GF-D8 (cell line): Measurements from ENCODE around the gene HECTD3.
"Not testable (repeated sequence)": the region's sequence is repeated elsewhere in the genome, so short reads cannot be mapped to it uniquely, and the experiment has no call there.

ENCODE experiments used
- DNase-seq: peaks from one replicate; lab custom pipeline; 2025; lab: John Stamatoyannopoulos, UW

HECTD3 gene

DNA sequence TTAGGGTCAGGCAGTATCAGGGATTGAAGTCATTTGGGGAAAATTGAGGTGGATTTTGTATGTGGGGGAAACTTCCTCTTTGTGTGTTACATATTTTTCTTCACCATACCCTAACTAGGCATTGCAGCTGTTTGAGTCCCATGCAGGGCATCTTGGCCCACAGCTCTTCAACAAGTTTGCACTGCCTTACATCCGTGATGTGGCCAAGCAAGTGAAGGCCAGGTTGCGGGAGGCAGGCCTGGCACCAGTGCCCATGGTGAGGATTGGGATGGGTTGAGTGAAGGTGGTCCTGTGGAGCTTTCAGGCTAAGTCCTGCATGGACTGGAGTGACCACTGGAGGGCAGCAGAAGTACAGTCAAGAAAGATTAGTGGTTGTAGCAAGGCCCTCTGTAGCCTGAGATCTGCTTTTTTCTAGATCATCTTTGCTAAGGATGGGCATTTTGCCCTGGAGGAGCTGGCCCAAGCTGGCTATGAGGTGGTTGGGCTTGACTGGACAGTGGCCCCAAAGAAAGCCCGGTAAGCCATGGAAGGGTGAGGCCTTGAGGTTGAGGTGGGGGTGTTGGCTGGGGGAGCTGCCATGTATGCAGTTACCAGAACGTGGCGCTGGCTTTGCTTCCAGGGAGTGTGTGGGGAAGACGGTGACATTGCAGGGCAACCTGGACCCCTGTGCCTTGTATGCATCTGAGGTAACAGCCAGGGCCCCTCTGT, 3.4 kb upstream of the HECTD3 start:
- peak; percentile 51 for DNase-seq

DNA sequence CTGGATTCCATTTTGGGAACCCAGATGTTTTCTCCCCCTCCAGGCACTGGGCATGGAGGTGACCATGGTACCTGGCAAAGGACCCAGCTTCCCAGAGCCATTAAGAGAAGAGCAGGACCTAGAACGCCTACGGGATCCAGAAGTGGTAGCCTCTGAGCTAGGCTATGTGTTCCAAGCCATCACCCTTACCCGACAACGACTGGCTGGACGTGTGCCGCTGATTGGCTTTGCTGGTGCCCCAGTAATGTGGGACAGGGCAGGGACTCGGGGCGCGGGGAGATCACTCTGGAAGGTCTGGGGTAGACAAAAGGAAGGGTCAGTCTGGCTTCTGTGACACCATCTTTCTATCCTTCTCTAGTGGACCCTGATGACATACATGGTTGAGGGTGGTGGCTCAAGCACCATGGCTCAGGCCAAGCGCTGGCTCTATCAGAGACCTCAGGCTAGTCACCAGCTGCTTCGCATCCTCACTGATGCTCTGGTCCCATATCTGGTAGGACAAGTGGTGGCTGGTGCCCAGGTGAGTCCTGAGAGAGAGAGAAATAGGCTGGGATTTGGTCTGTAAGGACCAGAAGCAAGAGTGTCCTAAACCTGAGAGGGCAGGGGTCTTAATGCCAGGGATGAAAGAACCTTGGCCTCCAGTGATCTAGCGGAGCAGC, 2.6 kb upstream of the HECTD3 start:
- no peak for DNase-seq

DNA sequence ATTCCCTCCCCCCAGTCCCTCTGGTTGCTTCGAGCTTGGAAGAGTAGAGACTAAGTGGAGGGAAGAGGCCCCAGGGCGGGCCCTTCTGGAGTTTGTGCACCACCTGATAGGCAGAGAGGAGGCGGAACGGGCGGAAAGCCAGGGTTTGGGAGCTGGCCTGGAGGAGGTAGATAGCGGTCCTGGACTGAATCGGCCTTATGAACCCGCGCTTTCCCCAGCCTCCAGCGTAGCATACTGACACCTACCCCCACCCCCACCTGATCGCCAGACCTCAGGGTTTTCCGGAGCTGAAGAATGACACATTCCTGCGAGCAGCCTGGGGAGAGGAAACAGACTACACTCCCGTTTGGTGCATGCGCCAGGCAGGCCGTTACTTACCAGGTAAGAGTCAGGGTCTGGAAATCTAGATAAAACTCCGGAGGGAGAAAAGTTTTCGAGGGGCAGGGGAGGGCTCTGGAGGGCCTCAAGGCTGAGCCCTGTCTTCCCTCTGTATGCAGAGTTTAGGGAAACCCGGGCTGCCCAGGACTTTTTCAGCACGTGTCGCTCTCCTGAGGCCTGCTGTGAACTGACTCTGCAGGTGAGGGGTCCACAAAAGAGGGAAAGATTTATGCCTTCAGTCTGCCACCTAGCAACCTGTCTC, 1.6 kb upstream of the HECTD3 start:
- DNase-seq, result peak; percentile 45

DNA sequence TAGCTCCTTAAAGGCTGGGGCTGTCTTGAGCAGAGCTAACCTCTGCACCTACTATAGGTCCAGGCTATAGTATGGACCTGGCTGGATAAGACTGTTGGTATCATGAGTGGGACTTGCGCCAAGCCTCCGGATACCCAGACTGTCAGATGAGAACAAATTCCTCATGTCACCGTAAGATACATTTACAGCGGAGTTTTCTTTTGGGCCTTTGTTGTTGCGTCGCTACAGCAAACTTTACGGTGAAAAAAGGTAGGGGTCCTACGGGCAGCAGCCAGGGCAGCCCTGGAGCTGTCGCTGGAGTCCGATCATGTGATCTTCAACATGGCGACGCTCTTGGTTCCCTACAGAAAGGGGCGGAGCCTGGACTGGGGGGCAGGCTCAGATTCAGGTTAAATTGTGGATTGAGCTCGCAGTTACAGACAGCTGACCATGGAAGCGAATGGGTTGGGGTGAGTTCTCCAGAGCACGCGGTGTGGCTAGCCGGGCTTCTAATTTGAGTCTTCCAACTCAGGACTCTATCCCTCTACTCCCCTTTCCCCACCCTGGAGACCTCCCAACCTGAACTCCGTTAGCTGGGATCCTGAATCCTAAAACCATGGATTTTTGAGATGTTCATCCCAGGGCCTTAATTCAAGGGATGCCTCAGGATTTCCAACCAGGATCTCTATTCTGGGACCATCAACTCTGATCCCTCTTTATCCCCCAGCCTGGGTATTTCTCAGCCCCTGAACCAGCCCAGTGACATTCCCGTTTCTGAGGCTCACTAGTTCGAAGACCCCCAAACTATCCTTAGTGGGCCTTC, 914 bp upstream of the HECTD3 start, which contains the start of gene UROD:
UROD (plus strand) TSS at position 418 of the 802 bp plus-strand sequence; CDS start at position 430, 12 bp downstream.
- peak; percentile 91 for DNase-seq

DNA sequence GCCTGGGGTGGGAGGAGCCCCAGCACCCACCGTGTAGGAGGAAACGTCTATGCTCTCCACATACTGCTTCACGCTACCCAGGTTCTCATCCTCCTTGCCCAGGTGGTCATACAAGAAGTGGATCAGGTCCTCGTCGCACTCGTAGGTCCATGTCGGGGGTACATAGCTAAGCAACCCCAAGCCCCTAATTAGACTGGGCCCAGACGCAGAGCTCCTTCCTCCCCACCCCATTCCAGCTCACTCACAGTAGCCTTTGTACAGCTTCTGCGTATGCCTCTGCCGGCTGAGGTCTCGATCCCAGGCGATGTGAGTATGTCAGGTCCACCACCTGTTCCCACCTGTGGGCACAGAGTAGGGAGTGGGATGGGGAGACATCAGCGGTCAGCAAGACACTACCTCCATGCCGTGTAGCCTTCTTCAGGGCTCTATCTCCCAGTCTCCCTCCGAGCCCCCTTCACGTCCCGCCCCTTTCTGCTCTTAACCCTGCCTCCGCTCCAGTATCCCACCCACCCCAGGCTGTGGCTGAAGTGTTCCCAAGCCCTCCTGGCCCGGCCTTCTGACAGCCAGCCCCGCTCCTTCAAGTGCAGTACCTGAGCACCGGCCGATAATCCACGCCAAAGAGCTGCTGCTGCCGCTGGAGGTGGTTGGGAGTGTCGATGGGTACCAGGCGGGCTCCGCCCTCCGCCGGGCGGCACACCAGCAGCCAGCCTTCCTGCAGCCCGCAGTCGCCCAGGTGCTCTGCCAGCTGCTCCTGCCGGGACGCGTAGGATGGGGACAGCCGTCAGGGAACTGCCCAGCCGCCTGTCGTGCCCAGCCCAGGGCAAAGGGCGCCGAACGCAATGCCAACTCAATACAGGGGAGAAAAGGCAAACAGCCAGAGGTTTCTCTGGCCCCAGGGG, 919 bp downstream of the HECTD3 start:
- DNase-seq, result no peak

DNA sequence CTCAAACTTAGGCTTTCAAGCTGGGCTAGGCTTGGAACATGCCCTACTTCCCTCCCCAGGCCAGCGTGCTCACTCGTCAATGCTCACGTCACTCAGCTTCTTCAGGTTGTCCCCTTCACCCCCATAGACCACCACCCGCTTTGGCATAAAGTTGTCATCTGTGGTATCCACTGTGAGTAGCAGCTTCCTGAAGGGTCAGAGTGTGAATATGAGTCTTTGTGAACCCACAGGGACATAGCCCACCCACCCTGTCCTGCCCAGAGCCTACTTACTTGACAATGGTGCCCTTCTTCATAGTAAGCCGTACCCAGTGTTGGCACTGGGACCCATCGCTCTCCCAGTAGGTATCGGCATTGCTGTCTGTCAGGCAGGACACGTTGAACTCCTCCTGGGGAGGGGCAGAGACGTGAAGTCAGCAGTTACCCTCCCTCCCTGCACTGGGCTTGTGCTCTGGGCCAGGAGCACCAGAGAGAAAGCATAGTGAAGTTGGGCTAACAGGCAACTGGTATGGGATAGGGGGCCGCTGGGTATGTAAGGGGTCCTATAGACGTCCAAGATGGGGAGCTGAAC, 1.7 kb downstream of the HECTD3 start:
- DNase-seq, result no peak

DNA sequence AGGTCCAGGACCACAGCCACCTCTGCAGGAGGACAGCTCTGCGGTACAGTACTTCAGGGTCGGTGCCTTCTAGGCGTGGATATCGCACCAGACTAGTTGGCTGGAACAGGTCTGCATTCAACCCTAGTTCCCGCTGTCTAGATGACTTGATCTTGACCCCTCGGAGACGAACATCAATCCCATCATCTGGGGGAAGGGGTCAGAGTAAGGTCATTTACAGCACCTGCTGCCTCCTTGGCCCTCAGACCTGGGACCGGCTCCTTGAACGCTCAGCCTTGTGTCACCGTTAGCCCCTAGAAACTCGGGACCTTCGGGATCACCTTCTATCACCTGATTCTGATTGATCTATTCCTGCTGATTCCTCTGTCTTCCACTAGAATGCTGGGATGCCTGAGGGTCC, 2.6 kb downstream of the HECTD3 start:
- no peak for DNase-seq

DNA sequence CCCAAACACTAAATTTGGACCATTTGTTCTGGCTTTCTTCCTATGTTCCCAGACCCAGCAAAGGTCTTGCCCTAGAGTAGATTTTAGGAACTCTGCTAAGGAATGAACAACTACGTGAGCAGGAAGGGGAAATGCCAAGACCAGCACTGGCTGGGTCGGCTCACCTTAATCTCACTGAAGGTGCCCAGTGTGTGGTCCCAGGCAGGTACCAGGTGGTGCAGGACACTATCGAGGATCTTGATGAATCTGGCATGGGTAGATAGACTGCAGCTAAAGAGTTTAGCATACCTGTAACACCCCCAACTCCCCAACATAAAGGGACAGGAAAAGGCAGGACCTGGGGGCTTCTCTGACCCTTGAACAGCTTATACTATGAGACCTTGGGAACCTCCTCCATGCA, 3.0 kb downstream of the HECTD3 start:
- no peak for DNase-seq

DNA sequence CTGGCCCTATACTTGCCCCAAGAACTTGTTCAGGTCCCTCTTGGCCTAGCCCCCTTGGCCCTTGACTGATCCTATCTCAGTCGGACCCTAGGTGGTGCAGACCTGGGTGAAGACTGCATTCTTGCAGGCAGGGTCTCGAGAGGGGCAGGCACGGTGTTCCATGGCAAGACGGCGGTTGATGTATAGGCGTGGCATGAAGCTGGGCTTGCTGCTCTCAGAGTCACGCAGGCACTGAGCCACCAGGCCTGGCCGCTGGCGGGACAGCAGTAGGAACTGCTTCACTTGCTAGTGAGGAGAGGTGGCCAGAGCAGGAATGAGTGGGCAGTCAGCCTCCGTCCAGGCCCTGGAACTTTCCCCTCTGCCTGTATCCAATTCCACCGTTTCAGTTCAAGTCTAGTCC, 3.8 kb downstream of the HECTD3 start:
- DNase-seq, result no peak

DNA sequence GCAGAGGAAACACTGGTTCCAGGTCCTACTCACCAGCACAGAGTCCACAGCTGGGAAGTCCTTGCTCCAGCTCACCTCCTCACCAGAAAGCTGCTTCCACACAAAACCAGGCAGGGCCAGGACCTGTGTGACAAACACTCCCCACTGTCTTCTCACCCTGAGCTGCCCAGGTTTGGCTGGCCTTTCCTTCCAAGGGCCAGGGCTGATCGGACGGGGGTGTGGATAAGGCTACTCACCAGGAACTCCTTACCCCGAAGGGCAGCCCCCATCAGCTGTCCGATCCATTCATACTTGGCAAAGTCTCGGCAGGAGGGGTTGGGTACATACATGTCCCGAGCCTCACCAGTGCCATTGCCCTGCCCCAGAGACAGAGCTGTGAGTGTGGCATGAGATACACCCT, 5.4 kb downstream of the HECTD3 start:
- no peak for DNase-seq

DNA sequence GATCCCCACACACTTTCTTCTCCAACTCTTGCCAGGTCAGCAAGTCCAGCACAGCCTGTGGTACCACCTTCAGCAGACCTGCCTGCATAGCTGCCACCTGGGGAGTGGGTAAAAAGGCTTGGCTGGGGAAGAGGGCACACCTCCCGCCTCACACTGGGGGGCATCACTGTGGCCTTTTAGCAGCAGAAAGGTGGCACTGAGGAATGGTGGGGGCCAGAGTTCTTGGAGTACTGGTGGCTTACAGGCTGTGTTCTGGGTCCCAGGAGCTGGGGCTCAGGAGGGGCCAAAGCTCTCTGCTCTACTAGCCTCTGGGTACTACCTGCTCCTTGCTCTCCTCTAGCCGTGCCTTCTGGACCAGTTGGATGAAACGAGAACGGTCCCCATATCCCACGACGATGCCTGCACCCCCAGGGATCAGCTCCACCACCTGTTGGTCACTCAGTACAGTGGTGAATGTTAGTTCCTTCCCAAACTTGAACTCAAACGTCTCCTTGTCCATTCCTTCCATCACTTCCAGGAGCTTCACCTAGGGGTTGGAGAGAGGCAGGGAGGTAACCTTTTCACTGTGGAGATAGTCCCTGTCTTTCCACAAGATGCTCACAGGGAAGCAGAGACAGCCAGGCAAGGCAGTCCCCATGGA, 6.7 kb downstream of the HECTD3 start:
- no peak for DNase-seq

DNA sequence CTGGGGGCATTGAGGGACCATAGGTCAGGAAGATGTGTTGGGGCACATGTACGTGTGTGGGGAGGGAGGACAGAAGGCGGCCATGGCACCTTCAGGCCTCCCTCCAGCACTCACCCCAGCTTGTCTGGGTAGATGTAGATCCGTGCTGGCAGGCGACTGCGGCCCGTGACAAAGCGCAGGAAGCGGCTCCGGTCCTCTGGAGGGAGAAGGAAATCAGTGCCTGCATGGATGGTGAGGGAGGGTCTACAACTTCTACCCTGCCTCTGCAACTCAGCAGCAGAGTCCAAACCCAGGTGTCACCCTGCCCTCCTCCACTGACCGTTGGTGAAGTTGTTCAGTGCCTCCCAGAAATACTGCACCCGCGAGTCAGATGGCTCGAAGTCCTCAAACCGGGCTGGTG, 7.4 kb downstream of the HECTD3 start:
- no peak for DNase-seq

DNA sequence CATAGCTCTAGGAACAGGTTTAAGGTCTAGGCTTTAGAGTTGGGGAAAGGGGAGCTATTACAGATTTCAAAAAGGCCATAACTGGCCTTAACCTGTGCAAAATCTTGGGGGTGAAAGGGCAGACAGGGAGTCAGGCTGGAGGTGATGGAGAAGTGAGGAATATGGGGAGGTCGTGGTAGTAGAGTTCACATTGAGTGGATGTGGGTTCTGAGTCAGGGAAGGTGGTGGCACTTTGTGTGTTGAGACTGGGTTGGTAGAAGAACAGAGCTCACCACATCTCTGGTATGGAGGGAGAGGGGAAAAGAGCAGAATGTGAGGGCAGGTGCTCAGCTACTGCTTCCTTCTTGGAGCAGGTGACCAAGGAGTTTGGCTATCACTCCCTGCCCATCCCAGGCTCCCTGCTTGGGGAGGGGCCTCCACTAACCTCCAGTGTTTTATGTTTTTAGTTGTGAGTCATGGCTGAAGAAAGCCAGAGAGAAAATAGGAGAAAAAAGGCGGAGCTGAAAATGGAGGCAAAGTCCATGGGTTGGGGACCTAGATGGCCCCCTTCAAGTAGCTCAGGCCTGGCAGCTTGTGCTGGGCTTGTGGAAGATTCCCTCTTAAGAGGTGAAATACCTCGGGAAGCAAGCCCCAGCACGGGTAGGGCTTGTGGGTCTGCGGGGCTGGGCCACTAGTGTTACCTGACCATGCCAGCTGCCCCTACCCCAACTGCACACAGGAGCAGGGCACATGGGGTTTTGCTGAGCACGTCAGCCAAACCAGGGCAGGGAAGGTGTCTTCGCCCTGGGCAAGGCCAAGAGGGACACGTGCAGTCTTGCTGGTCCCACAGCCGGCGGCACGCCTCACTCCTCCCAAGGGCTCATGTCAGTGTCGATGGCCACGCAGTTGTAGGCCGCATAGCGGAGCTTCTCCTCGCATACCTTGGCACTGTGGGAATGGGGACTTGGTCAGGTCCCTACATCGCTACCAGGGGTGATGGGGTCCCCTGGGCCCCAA, 8.2 kb downstream of the HECTD3 start:
- DNase-seq, result no peak

DNA sequence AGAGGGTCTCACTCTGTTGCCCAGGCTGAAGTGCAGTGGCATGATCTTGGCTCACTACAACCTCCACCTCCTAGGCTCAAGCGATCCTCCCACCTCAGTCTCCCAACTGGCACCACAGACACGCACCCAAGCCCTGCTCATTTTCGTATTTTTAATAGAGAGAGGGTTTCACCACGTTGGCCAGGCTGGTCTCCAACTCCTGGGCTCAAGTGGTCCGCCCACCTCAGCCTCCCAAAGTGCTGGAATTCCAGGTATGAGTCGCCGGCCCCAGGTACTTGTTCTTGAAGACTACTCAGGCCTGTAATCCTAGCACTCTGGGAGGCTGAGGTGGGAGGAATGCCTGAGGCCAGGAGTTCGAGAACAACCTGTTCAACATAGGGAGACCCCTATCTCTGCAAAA, 9.5 kb downstream of the HECTD3 start:
- not testable (repeated sequence) for DNase-seq

DNA sequence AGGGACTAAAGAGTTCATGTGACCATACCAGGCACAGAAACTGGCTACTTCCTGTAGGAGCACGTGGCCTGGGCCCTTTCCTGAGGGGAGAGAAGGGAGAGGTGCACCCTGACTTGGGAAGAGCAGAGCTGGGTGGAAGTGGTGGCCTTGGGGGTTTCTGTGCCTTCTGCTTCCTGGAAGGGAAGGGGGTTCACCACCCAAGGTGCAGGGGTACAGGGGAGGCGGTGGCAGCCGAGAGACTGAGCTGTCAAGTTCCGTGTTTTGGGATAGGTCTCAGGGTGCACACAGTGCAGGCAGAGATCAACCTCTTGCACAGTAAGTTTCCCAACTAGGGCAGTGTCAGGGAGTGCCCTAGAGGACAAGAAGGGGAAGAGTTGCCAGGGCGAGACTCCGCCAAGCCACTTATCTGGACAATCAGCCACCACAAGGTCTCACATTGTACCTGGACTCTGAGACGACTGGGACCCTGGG, 10.1 kb downstream of the HECTD3 start:
- DNase-seq, result no peak

DNA sequence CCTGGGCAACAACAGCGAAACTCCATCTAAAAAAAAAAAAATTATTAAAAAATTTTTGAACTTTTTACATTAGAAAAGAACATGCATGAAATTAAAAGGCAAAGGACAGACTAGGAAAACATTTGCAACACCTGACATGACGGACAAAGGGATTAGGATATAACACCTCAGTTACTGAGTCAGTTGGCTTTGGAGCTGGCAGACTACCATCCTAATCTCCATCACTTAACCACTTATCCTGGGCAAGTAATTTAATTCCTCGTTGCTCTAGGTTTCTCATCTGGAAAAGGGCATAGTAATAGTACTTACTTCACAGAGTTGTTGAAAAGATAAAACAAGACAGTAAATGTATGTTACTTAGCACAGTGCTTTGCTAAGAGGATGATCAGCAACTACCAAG, 11.9 kb downstream of the HECTD3 start:
- DNase-seq, result no peak

DNA sequence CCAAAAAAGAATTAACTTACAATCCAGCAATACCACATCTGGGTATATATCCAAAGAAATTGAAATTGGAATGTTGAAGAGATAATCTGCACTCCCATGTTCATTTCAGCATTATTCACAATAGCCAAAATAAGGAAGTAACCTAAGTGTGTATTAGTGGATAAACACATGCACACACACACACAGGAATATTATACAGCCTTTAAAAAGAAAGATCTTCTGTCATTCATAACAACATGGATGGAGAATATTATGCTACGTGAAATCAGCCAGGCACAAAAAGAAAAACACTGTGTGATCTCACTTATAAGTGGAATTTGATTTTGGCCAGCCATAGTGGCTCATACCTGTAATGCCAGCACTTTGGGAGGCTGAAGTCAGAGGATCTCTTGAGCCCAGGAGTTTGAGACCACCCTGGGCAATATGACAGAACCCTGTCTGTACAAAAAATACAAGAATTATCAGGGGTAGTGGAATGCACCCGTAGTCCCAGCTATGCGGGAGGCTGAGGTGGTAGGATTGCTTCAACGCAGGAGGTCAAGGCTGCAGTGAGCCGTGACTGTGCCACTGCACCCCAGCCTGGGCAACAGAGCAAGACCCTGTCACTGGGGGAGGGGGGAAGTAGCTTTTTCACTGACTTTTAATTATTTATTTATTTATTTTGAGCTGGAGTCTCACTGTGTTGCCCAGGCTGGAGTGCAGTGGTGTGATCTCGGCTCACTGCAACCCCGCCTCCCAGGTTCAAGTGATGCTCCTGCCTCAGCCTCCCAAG, 15.5 kb downstream of the HECTD3 start:
- DNase-seq, result no peak

DNA sequence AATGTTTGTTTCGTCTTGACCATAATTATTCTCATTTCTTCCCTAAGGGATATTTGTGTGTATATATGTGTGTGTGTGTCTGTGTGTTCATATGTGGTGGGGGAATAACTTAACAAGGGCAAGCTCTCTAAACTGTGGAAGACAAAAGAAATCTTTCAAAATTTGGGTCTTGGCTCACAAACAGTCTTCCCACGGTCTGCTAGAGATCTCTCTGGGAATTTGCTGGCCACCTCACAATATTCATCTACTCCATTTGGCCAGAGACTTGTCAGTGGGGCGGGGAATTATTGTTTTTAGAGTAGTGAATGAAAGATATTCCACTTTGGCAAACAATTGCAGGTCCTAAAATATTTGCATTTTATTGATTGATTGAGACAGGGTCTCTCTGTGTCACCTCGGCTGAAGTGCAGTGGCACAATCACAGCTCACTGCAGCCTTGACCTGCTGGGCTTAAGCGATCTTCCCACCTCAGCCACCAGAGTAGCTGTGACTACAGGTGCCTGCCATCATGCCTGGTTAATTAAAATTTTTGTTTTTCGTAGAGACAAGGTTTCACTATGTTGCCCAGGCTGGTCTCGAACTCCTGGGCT, 16.7 kb downstream of the HECTD3 start:
- no peak for DNase-seq
